DOHH2 (cell line): ENCODE measurements around the gene ANKS1B.

ENCODE experiments used
- H3F3A ChIP-seq: fragments of 200-600 bp; sonication (generic), shearing (Covaris generic); 2 replicates; pipeline ENCODE4 v1.6.0; 2016; ENCODE audit warnings: antibody characterized with exemption, mild to moderate bottlenecking; ENCODE audit not compliant: control insufficient read depth, insufficient read depth
- H3K27ac ChIP-seq: fragments of 200-600 bp; sonication (generic); 2 replicates; pipeline ENCODE4 v1.5.1; 2014; ENCODE audit warnings: low read depth, mild to moderate bottlenecking, low read length, moderate library complexity
- H3K27me3 ChIP-seq: fragments of 200-600 bp; sonication (generic); 2 replicates; pipeline ENCODE4 v1.6.1; 2014; ENCODE audit warnings: mild to moderate bottlenecking, low read length, mixed read lengths; ENCODE audit not compliant: control insufficient read depth
- H3K36me3 ChIP-seq: fragments of 200-600 bp; sonication (generic); 2 replicates; pipeline ENCODE4 v1.6.1; 2014; ENCODE audit warnings: mild to moderate bottlenecking, low read length, moderate library complexity, mixed read lengths; ENCODE audit not compliant: control insufficient read depth
- H3K4me1 ChIP-seq: fragments of 200-600 bp; sonication (generic); 2 replicates; pipeline ENCODE4 v1.6.1; 2014; ENCODE audit warnings: mild to moderate bottlenecking, low read length, mixed read lengths; ENCODE audit not compliant: control insufficient read depth
- H3K4me2 ChIP-seq: fragments of 200-600 bp; sonication (generic); 2 replicates; pipeline ENCODE4 v1.6.0; 2014; ENCODE audit warnings: mild to moderate bottlenecking, low read length, moderate library complexity
- H3K4me3 ChIP-seq: fragments of 200-600 bp; sonication (generic); 2 replicates; pipeline ENCODE4 v1.5.1; 2014; ENCODE audit warnings: mild to moderate bottlenecking, low read length, mixed read lengths
- H3K79me2 ChIP-seq: fragments of 200-600 bp; sonication (generic); 2 replicates; pipeline ENCODE4 v1.6.1; 2014; ENCODE audit warnings: mild to moderate bottlenecking, low read length, mixed read lengths; ENCODE audit not compliant: control insufficient read depth
- H3K9me2 ChIP-seq: fragments of 200-600 bp; sonication (generic); replicated peaks from 2 replicates; pipeline ENCODE4 v1.6.1; 2014; ENCODE audit warnings: mild to moderate bottlenecking, low read length, mixed read lengths; ENCODE audit not compliant: control insufficient read depth
- H3K9me3 ChIP-seq: fragments of 200-600 bp; sonication (generic); 2 replicates; pipeline ENCODE4 v1.6.1; 2014; ENCODE audit warnings: antibody characterized with exemption, low read length, mixed read lengths; ENCODE audit not compliant: control insufficient read depth, insufficient read depth
- H4K20me1 ChIP-seq: fragments of 200-600 bp; sonication (generic); 2 replicates; pipeline ENCODE4 v1.6.0; 2014; ENCODE audit warnings: low read depth, mild to moderate bottlenecking, antibody characterized with exemption, low read length, moderate library complexity; ENCODE audit not compliant: control insufficient read depth, insufficient read depth
- CTCF ChIP-seq: fragments of 200-600 bp; sonication (generic); IDR thresholded peaks from one replicate; pipeline ENCODE4 v1.5.1; 2014; ENCODE audit warnings: antibody characterized with exemption, mild to moderate bottlenecking, low read depth, low read length; ENCODE audit not compliant: poor library complexity, severe bottlenecking
- EZH2phosphoT487 ChIP-seq: fragments of 200-600 bp; sonication (generic); IDR thresholded peaks from 2 replicates; pipeline ENCODE4 v1.6.1; 2017; ENCODE audit warnings: borderline replicate concordance, mild to moderate bottlenecking, antibody characterized with exemption, low read length, moderate library complexity, mixed read lengths

Gene ANKS1B

GRCh38 chr12:99433155-99433554 lies 551.6 kb downstream of the ANKS1B start:
- no peaks in the 10 kb centered on the region for H3K27me3 ChIP-seq
- H3K9me3 ChIP-seq, result peaks cover 25% of the 10 kb centered on the region; the same call in 1 of the 2 replicates
- TF ChIP-seq CTCF, result no peak
- no peak for TF ChIP-seq EZH2phosphoT487
- H3K27ac ChIP-seq, result no peak overlapping the region
- no peaks in the 10 kb centered on the region for H3K9me2 ChIP-seq
- H3K4me3 ChIP-seq, result no peak overlapping the region
- H3K79me2 ChIP-seq, result no peaks in the 10 kb centered on the region
- no peaks in the 10 kb centered on the region for H4K20me1 ChIP-seq
- H3F3A ChIP-seq, result no peaks in the 10 kb centered on the region
- no peaks in the 10 kb centered on the region for H3K36me3 ChIP-seq
- no peaks in the 10 kb centered on the region; the same call in 1 of the 2 replicates for H3K4me1 ChIP-seq
- no peak overlapping the region for H3K4me2 ChIP-seq

- Histone ChIP-seq H3K4me2 (no peak overlapping the region), H3K27ac (no peak overlapping the region), H3K4me1 (peaks cover 12% of the 10 kb centered on the region), H3K4me3 (no peak overlapping the region), H4K20me1 (no peaks in the 10 kb centered on the region), H3K9me2 (no peaks in the 10 kb centered on the region), H3K36me3 (no peaks in the 10 kb centered on the region), H3K27me3 (no peaks in the 10 kb centered on the region), H3K79me2 (no peaks in the 10 kb centered on the region), H3K9me3 (peaks cover 23% of the 10 kb centered on the region; the same call in 1 of the 2 replicates), H3F3A (no peaks in the 10 kb centered on the region)
- no peak for TF ChIP-seq EZH2phosphoT487
- no peak for TF ChIP-seq CTCF
Measured at GRCh38 chr12:99431203-99431602, 553.5 kb downstream of the ANKS1B start.

DNA sequence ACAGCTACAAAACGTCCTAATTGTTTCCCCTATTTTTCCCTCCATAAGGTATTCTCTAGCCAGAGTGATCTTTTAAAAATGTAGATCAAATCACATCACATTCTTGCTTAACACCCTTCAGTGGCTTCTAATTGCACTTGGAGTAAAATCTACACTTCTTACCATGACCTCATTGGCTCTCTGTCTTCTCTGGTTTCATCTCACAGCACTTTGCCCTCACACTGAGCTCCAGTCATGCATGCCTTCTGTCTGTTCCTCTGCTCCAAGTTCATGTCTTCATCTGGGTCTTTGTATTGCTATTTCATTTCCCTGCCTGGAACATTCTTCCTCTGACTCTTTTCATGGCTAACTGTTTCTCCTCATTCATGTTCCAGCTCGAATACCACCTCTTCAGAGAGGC lies 557.6 kb downstream of the ANKS1B start:
- Histone ChIP-seq H3K9me3 (peaks cover 21% of the 10 kb centered on the region; the same call in 1 of the 2 replicates), H3K9me2 (no peaks in the 10 kb centered on the region), H3K27me3 (no peaks in the 10 kb centered on the region), H4K20me1 (no peaks in the 10 kb centered on the region), H3K36me3 (no peaks in the 10 kb centered on the region), H3K4me2 (no peak overlapping the region), H3K4me1 (peaks cover 17% of the 10 kb centered on the region), H3K27ac (no peak overlapping the region), H3F3A (no peaks in the 10 kb centered on the region), H3K79me2 (no peaks in the 10 kb centered on the region), H3K4me3 (no peak overlapping the region)
- TF ChIP-seq EZH2phosphoT487 (no peak), CTCF (no peak)
